ENCODE measurements around the gene KCNQ1. TPM values are rescaled to one million over a fixed set of nuclear protein-coding genes. Genes with fewer than 3 reads are reported as not detected.

The KCNQ1 gene
- total and polyA plus RNA-seq, 9 of the 15 experiments (the other 6 are each of a cell fraction or from before 2014, with no cell fraction given), result 0.44 TPM; not detected in 8

- Histone ChIP-seq H3K36me3 (ENCODE audit: control insufficient read depth, insufficient read depth, low read length) (no peaks in the 10 kb centered on the region), H4K20me1 (replicated peaks; ENCODE audit: control insufficient read depth, insufficient read depth, low read length) (peaks cover 6% of the 10 kb centered on the region), H3K4me2 (ENCODE audit: insufficient read depth, low read length) (no peak overlapping the region), H2AFZ (ENCODE audit: low read depth, low read length) (no peak overlapping the region), H3K4me1 (replicated peaks in 1 of 2; ENCODE audit: control insufficient read depth in 2 of 2, insufficient read depth in 2 of 2, low read length in 2 of 2) (peaks cover 0 to 22% of the 10 kb centered on the region in 2 experiments; a peak in 2 of 5 replicates), H3K4me3 (no peak overlapping the region), H3K9me1 (ENCODE audit: control insufficient read depth, insufficient read depth, low read length) (no peaks in the 10 kb centered on the region), H3K79me2 (ENCODE audit: control insufficient read depth, insufficient read depth, low read length) (no peaks in the 10 kb centered on the region), H3K27ac (ENCODE audit: extremely low read depth, low read depth, low read length) (no peak overlapping the region), H3K9me3 (replicated peaks; ENCODE audit: control insufficient read depth, insufficient read depth, low read depth, low read length) (no peaks in the 10 kb centered on the region), H3K27me3 (ENCODE audit: control insufficient read depth in 2 of 2, insufficient read depth in 2 of 2, low read length in 2 of 2) (peaks cover 2 to 27% of the 10 kb centered on the region in 2 experiments; a peak in 3 of 5 replicates), H3K9ac (ENCODE audit: insufficient read depth in 1 of 2, low read depth in 2 of 2, low read length in 2 of 2) (no peak overlapping the region)
- BruUV-seq (replicated peaks), result no TSS peak
- in situ Hi-C loops (cut with MboI) (no loop called here), intact Hi-C loops (cut with micrococcal nuclease) (no loop called here)
- POLR2A ChIA-PET, result no interaction called here
- FAIRE-seq, result no peak
- no peak for ATAC-seq
- TF ChIP-seq SMAD3 (CRISPR knock-in tag; conservative IDR thresholded peaks at IDR 0.05), result no peak
- CTCF ChIA-PET (ENCODE audit: low intra/inter-chr PET ratio), result no interaction called here
- WGBS (ENCODE audit: insufficient coverage, low coverage, missing lambda C conversion rate), result 0% methylated on average over 3 of the region's 4 CpGs
- DNase-seq (ENCODE audit: extremely low read depth in 1 of 4, low spot score in 3 of 4), result no peak
Observed at GRCh38 chr11:2441171-2441570, 3.6 kb upstream of the KCNQ1 start.

GRCh38 chr11:2442589-2442988 lies 2.2 kb upstream of the KCNQ1 start:
- in situ Hi-C loops (cut with MboI) (no loop called here), intact Hi-C loops (cut with micrococcal nuclease) (no loop called here)
- 3% methylated on average over 2 of the region's 2 CpGs for WGBS (ENCODE audit: insufficient coverage, low coverage, missing lambda C conversion rate)
- FAIRE-seq (no peak), DNase-seq (ENCODE audit: extremely low read depth in 1 of 4, low spot score in 3 of 4) (no peak), ATAC-seq (no peak)
- Histone ChIP-seq H3K9me1 (ENCODE audit: control insufficient read depth, insufficient read depth, low read length) (no peaks in the 10 kb centered on the region), H4K20me1 (replicated peaks; ENCODE audit: control insufficient read depth, insufficient read depth, low read length) (peaks cover 9% of the 10 kb centered on the region), H3K79me2 (ENCODE audit: control insufficient read depth, insufficient read depth, low read length) (no peaks in the 10 kb centered on the region), H3K9ac (ENCODE audit: insufficient read depth in 1 of 2, low read depth in 2 of 2, low read length in 2 of 2) (no peak overlapping the region), H3K4me2 (ENCODE audit: insufficient read depth, low read length) (no peak overlapping the region), H3K27me3 (ENCODE audit: control insufficient read depth in 2 of 2, insufficient read depth in 2 of 2, low read length in 2 of 2) (peaks cover 0 to 25% of the 10 kb centered on the region in 2 experiments; a peak in 3 of 5 replicates), H3K27ac (ENCODE audit: extremely low read depth, low read depth, low read length) (no peak overlapping the region), H2AFZ (ENCODE audit: low read depth, low read length) (no peak overlapping the region), H3K9me3 (replicated peaks; ENCODE audit: control insufficient read depth, insufficient read depth, low read depth, low read length) (no peaks in the 10 kb centered on the region), H3K4me1 (replicated peaks in 1 of 2; ENCODE audit: control insufficient read depth in 2 of 2, insufficient read depth in 2 of 2, low read length in 2 of 2) (peaks cover 0 to 22% of the 10 kb centered on the region in 2 experiments; a peak in 2 of 5 replicates), H3K36me3 (ENCODE audit: control insufficient read depth, insufficient read depth, low read length) (no peaks in the 10 kb centered on the region), H3K4me3 (no peak overlapping the region)
- ChIA-PET POLR2A (no interaction called here), CTCF (ENCODE audit: low intra/inter-chr PET ratio) (no interaction called here)
- TF ChIP-seq NFIC (IDR thresholded peaks at IDR 0.05) (peak; percentile 82), PTTG1 (tag; IDR thresholded peaks at IDR 0.05; ENCODE audit: low read depth) (no peak), CREB3L1 (IDR thresholded peaks at IDR 0.05; ENCODE audit: borderline replicate concordance, low read depth) (no peak)
- no TSS peak for BruUV-seq (replicated peaks)
